K562 (cell line): Measurements from ENCODE around the gene TIGD7. TPM values are rescaled to one million over a fixed set of nuclear protein-coding genes. Genes with fewer than 3 reads are reported as not detected.
A peak's percentile ranks its signal among the peaks of the same experiment; 100 is the strongest.

Source experiments
- ATAC-seq: fragments of 200-7000 bp; cut with Tn5 transposase; 3 replicates; pipeline ENCODE4 v1.9.1; 2020; ENCODE audit warnings: moderate library complexity
- BruUV-seq: library from RNA; stranded (reverse); fragments of 400-500 nt; replicated peaks from 2 replicates; lab custom pipeline; 2021; lab: Mats Ljungman, UMichigan
- CTCF ChIA-PET: fragments of 300-600 bp; formaldehyde crosslinking; extraction: SDS; loops from one replicate; lab custom pipeline; 2021; ENCODE audit warnings: low intra/inter-chr PET ratio; lab: Yijun Ruan, JAX
- POLR2A ChIA-PET: fragments of 300-600, 350-650 bp; sonication (Branson Sonifier 250); formaldehyde crosslinking; extraction: SDS; loops from one replicate; lab custom pipeline; 2021; ENCODE audit warnings: antibody characterized with exemption, inconsistent platforms; lab: Yijun Ruan, JAX
- DNase-seq, 4 experiments: peaks; one replicate each; pipeline versions ENCODE4 v3.0.0 to v3.0.0-alpha.2; 2011 to 2018; ENCODE audit warnings: low spot score in 3 of 4, mixed read lengths in 3 of 4; ENCODE audit errors: extremely low read depth in 1 of 4
- FAIRE-seq: peaks from 2 replicates; lab custom pipeline; 2011; peaks lifted over from hg19 to GRCh38; lab: Jason Lieb, UNC
- H2AFZ ChIP-seq: 2 replicates; pipeline ENCODE4 v1.6.0; 2011; ENCODE audit warnings: low read depth, low read length, control low read depth, inconsistent platforms
- H3K27ac ChIP-seq: fragments of 200-600 bp; 3 replicates; pipeline ENCODE4 v1.8.0; 2011; ENCODE audit warnings: low read depth, mild to moderate bottlenecking, control low read depth, inconsistent platforms, low read length, moderate library complexity, mixed read lengths; ENCODE audit errors: extremely low read depth
- H3K27me3 ChIP-seq, 2 experiments: fragments of 300-600 bp in 1 of 2; 2 replicates in 1 of 2; 3 replicates in 1 of 2; pipeline versions ENCODE4 v1.6.0 to v1.8.0; 2011; ENCODE audit warnings: inconsistent platforms in 2 of 2, low read length in 2 of 2, mild to moderate bottlenecking in 1 of 2, mixed read lengths in 1 of 2, moderate library complexity in 1 of 2; ENCODE audit not compliant: control insufficient read depth in 2 of 2, insufficient read depth in 2 of 2
- H3K36me3 ChIP-seq: fragments of 300-600 bp; 3 replicates; pipeline ENCODE4 v1.8.0; 2011; ENCODE audit warnings: mild to moderate bottlenecking, low read length, inconsistent platforms; ENCODE audit not compliant: control insufficient read depth, insufficient read depth
- H3K4me1 ChIP-seq, 2 experiments: fragments of 200-600 bp in 1 of 2; replicated peaks in 1 of 2; 2 replicates in 1 of 2; 3 replicates in 1 of 2; pipeline versions ENCODE4 v1.5.1 to v1.8.0; 2011; ENCODE audit warnings: inconsistent platforms in 2 of 2, low read length in 2 of 2, mild to moderate bottlenecking in 1 of 2, mixed read lengths in 1 of 2, moderate library complexity in 1 of 2; ENCODE audit not compliant: control insufficient read depth in 2 of 2, insufficient read depth in 2 of 2
- H3K4me2 ChIP-seq: 2 replicates; pipeline ENCODE4 v1.6.1; 2011; ENCODE audit warnings: low read length, control low read depth, inconsistent platforms, mixed read lengths; ENCODE audit not compliant: insufficient read depth
- H3K4me3 ChIP-seq: fragments of 200-600 bp; sonication (generic), shearing (Covaris generic); 2 replicates; pipeline ENCODE4 v1.5.1; 2016; ENCODE audit warnings: control low read depth, inconsistent platforms
- H3K79me2 ChIP-seq: fragments of 200-600 bp; 3 replicates; pipeline ENCODE4 v1.8.0; 2011; ENCODE audit warnings: low read length, inconsistent platforms; ENCODE audit not compliant: control insufficient read depth, insufficient read depth
- H3K9ac ChIP-seq, 2 experiments: 2 replicates each; pipeline versions ENCODE4 v1.6.0 to v1.6.1; 2011; ENCODE audit warnings: low read depth in 2 of 2, low read length in 2 of 2, control low read depth in 1 of 2, inconsistent platforms in 1 of 2, mild to moderate bottlenecking in 1 of 2, mixed read lengths in 1 of 2; ENCODE audit not compliant: insufficient read depth in 1 of 2
- H3K9me1 ChIP-seq: one replicate; pipeline ENCODE4 v1.6.0; 2011; ENCODE audit warnings: inconsistent platforms, mild to moderate bottlenecking, low read length, moderate library complexity; ENCODE audit not compliant: control insufficient read depth, insufficient read depth
- H3K9me3 ChIP-seq: replicated peaks from 2 replicates; pipeline ENCODE4 v1.5.1; 2011; ENCODE audit warnings: low read depth, low read length, inconsistent platforms; ENCODE audit not compliant: control insufficient read depth, insufficient read depth
- H4K20me1 ChIP-seq: replicated peaks from 2 replicates; pipeline ENCODE4 v1.6.1; 2011; ENCODE audit warnings: low read length, inconsistent platforms, mixed read lengths; ENCODE audit not compliant: control insufficient read depth, insufficient read depth
- WGBS: fragments of 100-300 bp; shearing (Covaris generic); methylation state at CpG from one replicate; pipeline ENCODE4 v1.1.6; 2016; ENCODE audit warnings: low coverage, mixed read lengths; ENCODE audit not compliant: insufficient coverage; ENCODE audit errors: missing lambda C conversion rate; 5-methylcytosine and 5-hydroxymethylcytosine counted together
- in situ Hi-C: fragments of 300-500 bp; cut with MboI; formaldehyde crosslinking; loops from 4 replicates; pipeline ENCODE4 v1.15.0; 2018; ENCODE audit warnings: inconsistent platforms, mixed read lengths
- intact Hi-C: fragments of 100-400 bp; cut with micrococcal nuclease; formaldehyde crosslinking; loops from 2 replicates; pipeline ENCODE4 v1.14.2; 2022
- polyA plus RNA-seq, 8 experiments: library from polyadenylated mRNA; depleted of rRNA in 4 of 8; stranded (reverse) in 5 of 8; unstranded in 3 of 8; fragments of >200 nt; fragmentation: Nextera tagmentation in 2 of 8; fragmentation: Illumina TruSeq in 1 of 8; extraction: Ambion mirVana in 2 of 8; extraction: Trizol in 1 of 8; gene quantifications; 2 replicates each; pipeline versions ENCODE4 v1.2.1 to v1.2.3, GENCODE V29; 2011 to 2014; ENCODE audit warnings: inconsistent platforms in 1 of 8, missing spikeins in 1 of 8
- total RNA-seq, 7 experiments: library from RNA; depleted of rRNA in 6 of 7; stranded (reverse); fragments of >200 nt in 6 of 7; fragmentation: Illumina TruSeq in 2 of 7; extraction: Trizol in 2 of 7; gene quantifications; 2 replicates each; pipeline versions ENCODE4 v1.2.1 to v1.2.3, GENCODE V29; 2011 to 2021; ENCODE audit warnings: low replicate concordance in 1 of 7
- TF ChIP-seq, protein P1 (sequence below): sonication (generic); formaldehyde crosslinking; IDR thresholded peaks from 2 replicates; pipeline ENCODE4 v1.8.1; 2023; ENCODE audit warnings: mild to moderate bottlenecking, missing genetic modification reagents
- TF ChIP-seq, protein P2 (sequence below): fragments of 150-350 bp; IDR thresholded peaks from 2 replicates; pipeline ENCODE4 v1.6.1; 2014; ENCODE audit warnings: low read depth, mild to moderate bottlenecking, low read length, borderline replicate concordance

Gene TIGD7
- total and polyA plus RNA-seq, 9 of the 15 experiments (the other 6 are each of a cell fraction or from before 2014, with no cell fraction given), result 0.84 to 10.7 (median 6.7) TPM

DNA sequence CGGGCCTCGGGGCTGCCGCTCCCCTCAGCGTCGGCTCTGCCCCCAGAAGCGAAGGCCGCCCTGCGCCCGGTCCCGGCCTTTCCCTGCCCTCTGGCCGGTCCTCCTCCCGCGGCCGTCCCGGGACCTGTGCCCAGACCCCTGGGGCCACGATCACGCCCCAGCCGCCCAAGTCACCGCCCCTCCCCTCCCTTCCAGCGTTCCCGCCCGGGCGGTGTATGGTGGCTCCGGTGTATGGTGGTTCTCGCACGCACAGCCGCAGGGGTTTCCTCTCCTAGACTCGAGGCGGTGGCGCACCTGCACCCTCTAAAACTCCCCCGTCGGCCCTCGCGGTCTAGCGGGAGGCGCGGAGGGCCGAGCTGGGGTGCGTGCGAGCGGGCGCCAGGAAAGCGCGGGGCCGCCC, 10.0 kb downstream of the TIGD7 start:
- FAIRE-seq (no peak), DNase-seq (no peak), ATAC-seq (no peak)
- Histone ChIP-seq H4K20me1 (no peaks in the 10 kb centered on the region), H3K27ac (no peak overlapping the region), H3K36me3 (peaks cover 24% of the 10 kb centered on the region), H3K4me3 (no peak overlapping the region), H3K79me2 (no peaks in the 10 kb centered on the region), H3K4me2 (no peak overlapping the region), H3K9me3 (peaks cover 22% of the 10 kb centered on the region), H3K27me3 (no peaks in the 10 kb centered on the region), H2AFZ (no peak overlapping the region), H3K9ac (no peak overlapping the region), H3K4me1 (no peaks in the 10 kb centered on the region), H3K9me1 (no peaks in the 10 kb centered on the region)
- intact Hi-C loops (no loop called here), in situ Hi-C loops (no loop called here)
- ChIA-PET POLR2A (interaction anchor here (0.5 kb wide), 1 partner anchor 96 kb away, joined by 3 read pairs; no protein-coding TSS in a partner anchor), CTCF (no interaction called here)
- BruUV-seq, result no TSS peak
- TF ChIP-seq, protein P1, sequence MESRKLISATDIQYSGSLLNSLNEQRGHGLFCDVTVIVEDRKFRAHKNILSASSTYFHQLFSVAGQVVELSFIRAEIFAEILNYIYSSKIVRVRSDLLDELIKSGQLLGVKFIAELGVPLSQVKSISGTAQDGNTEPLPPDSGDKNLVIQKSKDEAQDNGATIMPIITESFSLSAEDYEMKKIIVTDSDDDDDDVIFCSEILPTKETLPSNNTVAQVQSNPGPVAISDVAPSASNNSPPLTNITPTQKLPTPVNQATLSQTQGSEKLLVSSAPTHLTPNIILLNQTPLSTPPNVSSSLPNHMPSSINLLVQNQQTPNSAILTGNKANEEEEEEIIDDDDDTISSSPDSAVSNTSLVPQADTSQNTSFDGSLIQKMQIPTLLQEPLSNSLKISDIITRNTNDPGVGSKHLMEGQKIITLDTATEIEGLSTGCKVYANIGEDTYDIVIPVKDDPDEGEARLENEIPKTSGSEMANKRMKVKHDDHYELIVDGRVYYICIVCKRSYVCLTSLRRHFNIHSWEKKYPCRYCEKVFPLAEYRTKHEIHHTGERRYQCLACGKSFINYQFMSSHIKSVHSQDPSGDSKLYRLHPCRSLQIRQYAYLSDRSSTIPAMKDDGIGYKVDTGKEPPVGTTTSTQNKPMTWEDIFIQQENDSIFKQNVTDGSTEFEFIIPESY, result peak; percentile 60; the same call in 1 of the 2 replicates
- TF ChIP-seq, protein P2, sequence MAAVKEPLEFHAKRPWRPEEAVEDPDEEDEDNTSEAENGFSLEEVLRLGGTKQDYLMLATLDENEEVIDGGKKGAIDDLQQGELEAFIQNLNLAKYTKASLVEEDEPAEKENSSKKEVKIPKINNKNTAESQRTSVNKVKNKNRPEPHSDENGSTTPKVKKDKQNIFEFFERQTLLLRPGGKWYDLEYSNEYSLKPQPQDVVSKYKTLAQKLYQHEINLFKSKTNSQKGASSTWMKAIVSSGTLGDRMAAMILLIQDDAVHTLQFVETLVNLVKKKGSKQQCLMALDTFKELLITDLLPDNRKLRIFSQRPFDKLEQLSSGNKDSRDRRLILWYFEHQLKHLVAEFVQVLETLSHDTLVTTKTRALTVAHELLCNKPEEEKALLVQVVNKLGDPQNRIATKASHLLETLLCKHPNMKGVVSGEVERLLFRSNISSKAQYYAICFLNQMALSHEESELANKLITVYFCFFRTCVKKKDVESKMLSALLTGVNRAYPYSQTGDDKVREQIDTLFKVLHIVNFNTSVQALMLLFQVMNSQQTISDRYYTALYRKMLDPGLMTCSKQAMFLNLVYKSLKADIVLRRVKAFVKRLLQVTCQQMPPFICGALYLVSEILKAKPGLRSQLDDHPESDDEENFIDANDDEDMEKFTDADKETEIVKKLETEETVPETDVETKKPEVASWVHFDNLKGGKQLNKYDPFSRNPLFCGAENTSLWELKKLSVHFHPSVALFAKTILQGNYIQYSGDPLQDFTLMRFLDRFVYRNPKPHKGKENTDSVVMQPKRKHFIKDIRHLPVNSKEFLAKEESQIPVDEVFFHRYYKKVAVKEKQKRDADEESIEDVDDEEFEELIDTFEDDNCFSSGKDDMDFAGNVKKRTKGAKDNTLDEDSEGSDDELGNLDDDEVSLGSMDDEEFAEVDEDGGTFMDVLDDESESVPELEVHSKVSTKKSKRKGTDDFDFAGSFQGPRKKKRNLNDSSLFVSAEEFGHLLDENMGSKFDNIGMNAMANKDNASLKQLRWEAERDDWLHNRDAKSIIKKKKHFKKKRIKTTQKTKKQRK, result no peak
- 93% methylated on average over 8 of the region's 45 CpGs for WGBS
